HG03378 (cell line): Measurements from ENCODE around the gene RPLP1.

Source experiments
- ATAC-seq: cut with Tn5 transposase; IDR thresholded peaks from one replicate; pipeline ENCODE4 v1.9.1; 2021; ENCODE audit warnings: mild to moderate bottlenecking, moderate library complexity; ENCODE audit not compliant: unreplicated experiment

RPLP1 gene

GRCh38 chr15:69452692-69453521 is at the start of gene RPLP1:
Gene RPLP1, plus strand, starts transcription at chr15:69452818. Its CDS starts 131 bp downstream, at chr15:69452949.
- ATAC-seq: peak; percentile 68

DNA sequence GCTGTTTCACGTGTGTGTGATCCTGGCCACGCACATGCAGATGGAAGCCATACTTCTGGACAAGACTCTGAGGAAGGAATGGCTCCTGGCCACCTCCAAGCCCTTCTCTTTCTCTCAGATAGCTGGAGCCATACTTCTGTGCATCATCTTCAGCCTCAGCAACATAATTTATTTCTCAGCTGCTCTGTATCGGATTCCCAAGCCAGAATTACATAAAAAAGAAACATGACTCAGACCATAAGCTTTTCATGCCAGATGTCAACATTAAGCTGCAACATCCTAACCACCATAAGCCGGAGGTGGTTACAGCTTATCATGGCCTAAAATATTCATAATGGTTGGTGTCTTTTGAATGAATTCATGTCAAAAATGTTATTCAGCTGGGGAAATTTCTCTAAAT is 49.0 kb upstream of the RPLP1 start:
- no peak for ATAC-seq

GRCh38 chr15:69405110-69405509 is 47.5 kb upstream of the RPLP1 start:
- ATAC-seq: no peak

- no peak for ATAC-seq
Measured at GRCh38 chr15:69407719-69408400, 44.8 kb upstream of the RPLP1 start.

DNA sequence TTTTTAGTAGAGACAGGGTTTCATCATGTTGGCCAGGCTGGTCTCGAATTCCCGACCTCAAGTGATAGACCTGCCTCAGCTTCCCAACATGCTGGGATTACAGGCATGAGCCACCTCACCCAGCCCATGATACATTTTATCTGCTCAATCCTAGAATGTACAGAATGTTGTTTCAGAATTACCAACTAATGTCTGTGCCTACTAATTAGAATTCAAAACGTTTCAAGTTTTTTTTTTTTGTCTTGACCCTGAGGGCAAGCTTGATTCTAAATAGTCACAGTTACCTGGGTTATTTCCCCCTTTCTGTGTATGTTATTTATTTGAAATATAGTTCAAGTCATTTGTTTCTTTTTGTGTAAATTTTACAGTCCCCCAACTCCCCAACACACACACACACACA is 43.8 kb upstream of the RPLP1 start:
- ATAC-seq: no peak

- no peak for ATAC-seq
Measured at GRCh38 chr15:69410248-69410874, 42.3 kb upstream of the RPLP1 start.

DNA sequence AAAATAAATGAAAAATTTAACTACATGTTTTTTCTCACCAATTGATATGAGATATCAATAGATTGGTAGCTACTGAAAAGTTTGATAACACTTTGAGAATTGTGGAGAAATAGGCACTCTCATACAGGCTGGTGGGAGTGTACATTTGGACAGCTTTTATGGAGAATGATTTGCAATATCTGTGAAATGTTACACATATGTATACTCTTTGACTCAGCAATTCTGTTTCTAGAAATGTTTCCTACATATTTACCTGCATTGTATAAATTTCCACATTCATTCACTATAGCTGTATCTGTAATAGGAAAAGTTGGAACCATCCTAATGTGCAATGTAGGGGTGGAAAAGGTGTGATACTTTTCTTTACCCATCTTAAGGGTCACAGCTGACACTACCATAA is 40.3 kb upstream of the RPLP1 start:
- ATAC-seq: no peak

GRCh38 chr15:69412701-69413100 is 39.9 kb upstream of the RPLP1 start:
- ATAC-seq: no peak

DNA sequence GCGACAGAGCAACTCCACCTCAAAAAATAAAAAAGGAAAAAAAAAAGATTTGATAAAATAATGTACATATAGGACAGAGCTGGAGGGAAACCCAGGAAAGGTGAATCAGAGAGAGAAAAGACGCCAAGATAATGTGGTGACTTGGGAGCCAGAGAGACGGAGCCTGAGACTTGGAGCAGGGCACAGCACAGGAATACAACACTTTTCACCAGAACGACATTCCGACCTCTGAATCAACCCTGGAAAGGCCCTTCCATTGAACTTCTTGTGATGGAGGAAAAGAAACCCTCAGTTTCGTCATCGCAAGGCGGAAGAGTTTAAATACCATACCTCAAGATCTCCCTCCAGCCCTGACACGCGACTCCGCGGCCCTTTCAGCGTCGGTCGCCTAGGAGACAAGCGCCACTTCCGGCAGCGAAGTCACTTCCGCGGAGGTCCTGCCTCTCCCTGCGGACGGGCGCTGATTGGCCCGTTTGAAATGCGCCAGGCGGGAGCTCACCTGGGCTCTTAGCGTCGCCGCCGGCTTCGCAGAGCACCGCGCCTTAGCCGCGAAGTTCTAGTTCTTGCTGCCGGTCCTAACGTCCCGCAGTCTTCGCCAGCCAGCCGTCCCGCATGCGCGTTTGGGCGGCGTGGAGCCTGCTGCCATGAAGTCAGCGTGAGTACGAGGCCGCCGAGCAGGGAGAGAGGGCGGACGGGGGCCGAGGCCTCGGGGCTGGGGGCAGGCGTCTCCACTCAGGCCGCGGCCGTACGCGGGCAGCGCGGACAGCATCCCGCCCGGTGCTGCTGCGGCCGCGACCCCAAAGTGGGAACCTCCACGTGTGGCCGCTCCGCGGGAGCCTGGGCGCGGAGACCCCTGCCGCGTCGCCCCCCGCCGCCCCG is 38.6 kb upstream of the RPLP1 start, which contains the start of gene KIF23:
TSS of gene KIF23 (plus strand) at position 528 of the 879 bp plus-strand sequence. CDS start at position 645, 117 bp downstream.
- peak; percentile 85 for ATAC-seq

DNA sequence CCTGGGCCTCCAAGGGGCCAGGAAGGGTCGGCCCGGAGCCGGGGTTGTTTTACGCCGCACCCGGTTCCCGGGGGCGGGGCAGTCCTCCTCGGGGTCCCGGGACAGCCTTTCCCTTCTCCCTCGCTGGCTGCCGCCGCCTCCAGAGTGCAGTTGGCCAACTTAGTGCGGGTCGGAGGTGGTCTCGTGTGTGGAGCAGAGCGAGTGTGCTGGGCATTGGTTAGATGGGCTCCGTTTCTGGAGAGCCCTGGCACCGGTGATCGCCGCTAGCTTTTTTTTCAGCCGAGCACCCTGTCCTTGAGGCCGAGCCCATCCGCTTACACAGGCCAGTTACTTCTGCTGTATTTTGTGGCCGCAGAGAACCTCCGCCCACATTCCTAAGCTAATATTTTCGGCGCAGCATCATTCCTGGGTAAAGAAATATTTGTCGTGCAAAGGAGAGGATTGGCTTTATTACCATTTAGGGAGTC is 37.9 kb upstream of the RPLP1 start:
- peak; percentile 15 for ATAC-seq

DNA sequence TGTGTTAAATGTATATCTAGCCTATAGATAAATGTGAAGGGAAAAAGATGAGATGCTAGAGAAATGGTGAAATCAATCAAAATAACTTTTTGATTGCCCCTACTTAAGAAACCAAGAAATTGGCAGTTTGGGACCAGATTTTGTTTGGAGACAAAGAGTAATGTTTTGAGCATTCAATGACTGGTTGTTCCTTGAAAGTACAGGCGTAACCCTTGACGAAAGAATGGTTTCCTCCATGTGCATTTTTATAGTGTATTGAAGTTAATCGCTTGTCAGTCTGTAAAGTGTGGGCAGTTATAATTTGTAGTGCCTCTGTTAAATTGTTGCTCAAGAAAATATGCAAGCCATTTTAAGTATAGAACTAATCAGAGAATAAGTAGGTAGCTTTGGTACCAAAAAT is 37.2 kb upstream of the RPLP1 start:
- no peak for ATAC-seq

- no peak for ATAC-seq
Measured at GRCh38 chr15:69417581-69417980, 35.0 kb upstream of the RPLP1 start.

- no peak for ATAC-seq
Measured at GRCh38 chr15:69421498-69421897, 31.1 kb upstream of the RPLP1 start.

- ATAC-seq: no peak
Measured at GRCh38 chr15:69422336-69422895, 30.2 kb upstream of the RPLP1 start.

GRCh38 chr15:69424001-69424400 is 28.6 kb upstream of the RPLP1 start:
- ATAC-seq: no peak

DNA sequence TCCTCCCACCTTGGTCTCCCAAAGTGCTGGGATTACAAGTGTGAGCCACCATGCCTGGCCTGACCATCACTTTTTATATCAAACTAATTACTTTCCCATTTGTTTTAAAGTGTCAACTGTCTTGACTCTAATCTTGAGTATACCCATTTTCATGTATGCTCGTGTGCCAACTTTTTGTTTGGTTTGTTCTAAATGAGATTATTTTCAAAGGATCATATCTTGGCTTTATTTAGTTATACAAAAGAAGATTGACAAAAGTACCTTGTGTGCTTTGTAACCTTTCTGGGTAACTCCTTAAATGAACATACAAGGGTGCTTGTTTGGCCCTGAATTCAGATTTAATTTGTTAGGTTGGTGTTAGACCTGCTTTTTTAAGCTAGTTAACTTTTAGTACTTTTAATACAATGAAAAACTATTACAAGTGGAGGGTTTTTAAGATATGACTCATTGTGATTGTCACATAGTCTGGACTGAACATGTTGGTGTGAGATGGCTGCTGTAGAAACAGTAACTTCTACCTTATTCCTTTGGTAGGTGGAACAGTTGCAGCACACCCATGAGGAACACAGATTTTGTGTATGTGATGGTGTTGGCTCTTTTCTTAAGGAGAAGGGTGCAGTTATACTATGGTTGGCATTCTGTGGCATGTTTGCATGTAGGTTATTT is 27.7 kb upstream of the RPLP1 start:
- ATAC-seq: no peak

DNA sequence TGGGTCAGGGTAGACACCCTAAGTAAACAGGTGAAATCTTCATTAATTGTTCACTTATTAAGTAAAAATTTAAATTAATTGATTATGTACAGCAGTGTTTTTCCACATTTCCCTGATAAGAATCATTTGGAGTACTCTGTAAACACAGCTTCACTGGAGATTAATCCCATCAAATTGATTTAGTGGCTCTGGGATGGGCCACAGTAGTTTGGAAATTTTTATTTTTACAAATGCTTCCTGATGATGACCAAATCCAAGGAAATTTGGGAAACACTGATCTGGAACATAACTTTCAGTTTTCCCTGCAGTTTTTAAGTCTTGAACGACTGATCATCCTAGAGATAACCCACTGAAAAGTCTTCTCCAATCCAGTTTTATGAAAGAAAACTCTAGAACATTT is 18.8 kb upstream of the RPLP1 start:
- ATAC-seq: no peak

- ATAC-seq: no peak
Measured at GRCh38 chr15:69434238-69434637, 18.4 kb upstream of the RPLP1 start.

DNA sequence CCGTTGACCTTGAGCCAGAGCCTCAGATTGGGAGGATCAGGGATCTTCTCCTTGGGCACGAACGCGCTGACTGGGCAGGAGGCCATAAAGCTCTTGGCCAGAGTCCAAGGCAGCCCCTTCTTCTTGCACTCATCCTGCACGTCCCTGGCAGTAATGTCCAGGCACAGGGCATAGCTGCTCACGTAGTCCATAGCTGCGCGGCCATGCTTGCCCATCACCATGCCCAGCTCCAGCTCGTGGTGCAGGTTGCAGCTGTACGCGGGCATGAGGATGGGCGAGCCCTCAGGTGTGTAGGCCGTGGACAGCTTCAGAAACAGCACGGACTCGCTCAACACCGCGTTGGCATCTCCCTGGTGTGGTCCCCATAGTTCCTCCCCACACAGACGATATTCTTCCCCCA is 17.9 kb upstream of the RPLP1 start:
- no peak for ATAC-seq

- ATAC-seq: no peak
Measured at GRCh38 chr15:69435985-69436384, 16.6 kb upstream of the RPLP1 start.
